Measurements from ENCODE around the gene FLNB. TPM values are rescaled to one million over a fixed set of nuclear protein-coding genes. Genes with fewer than 3 reads are reported as not detected.

The FLNB gene
- total RNA-seq, 4 donors from 2014 or later, result 60.2 to 138 (median 96.2) TPM

- Histone ChIP-seq H3K4me1 (peaks cover 16 to 100% (median 40%) of the 10 kb centered on the region in 3 donors), H3K36me3 (no peaks in the 10 kb centered on the region), H3K27me3 (no peaks in the 10 kb centered on the region), H3K4me3 (no peak overlapping the region), H3K27ac (peak overlapping the region; percentile 63 to 86 (median 76)), H3K9me3 (no peaks in the 10 kb centered on the region)
- ATAC-seq, result no peak
- WGBS, 2 donors (ENCODE audit: low coverage in 1 of 2), result 28 to 30% methylated on average over 3 to 5 of the region's 12 CpGs
- TF ChIP-seq POLR2A (IDR thresholded peaks at IDR 0.05) (no peak), CTCF (IDR thresholded peaks at IDR 0.05) (no peak), POLR2AphosphoS5 (IDR thresholded peaks at IDR 0.05) (peak; percentile 9)
Observed at GRCh38 chr3:58063022-58063815, 55.0 kb downstream of the FLNB start.

- TF ChIP-seq EP300 (IDR thresholded peaks at IDR 0.05) (no peak), CTCF (IDR thresholded peaks at IDR 0.05) (no peak), POLR2AphosphoS5 (IDR thresholded peaks at IDR 0.05) (no peak), POLR2A (IDR thresholded peaks at IDR 0.05) (no peak)
- peaks cover under 1 to 100% (median 37%) of the 10 kb centered on the region in 3 donors for H3K4me1 ChIP-seq
- WGBS, 2 donors (ENCODE audit: low coverage in 1 of 2), result 92 to 100% methylated on average over 1 to 8 of the region's 10 CpGs
Observed at GRCh38 chr3:58064923-58065638, 56.9 kb downstream of the FLNB start.

GRCh38 chr3:58065700-58066167 lies 57.5 kb downstream of the FLNB start:
- Histone ChIP-seq H3K27me3 (no peaks in the 10 kb centered on the region), H3K36me3 (no peaks in the 10 kb centered on the region), H3K4me3 (no peak overlapping the region), H3K4me1 (peaks cover 0 to 100% (median 38%) of the 10 kb centered on the region in 3 donors), H3K27ac (peak overlapping the region; percentile 25 to 86 (median 82)), H3K9me3 (no peaks in the 10 kb centered on the region)
- ATAC-seq, result no peak
- WGBS, 2 donors (ENCODE audit: low coverage in 1 of 2), result 37 to 62% methylated on average over 3 to 4 of the region's 6 CpGs
- TF ChIP-seq CTCF (IDR thresholded peaks at IDR 0.05) (no peak), EP300 (IDR thresholded peaks at IDR 0.05) (no peak), POLR2AphosphoS5 (IDR thresholded peaks at IDR 0.05) (no peak)

More at GRCh38 chr3:58064923-58065638, 56.9 kb downstream of the FLNB start:
- Histone ChIP-seq H3K27ac (peak overlapping the region; percentile 25 to 86 (median 82)), H3K27me3 (no peaks in the 10 kb centered on the region), H3K36me3 (no peaks in the 10 kb centered on the region), H3K9me3 (no peaks in the 10 kb centered on the region), H3K4me3 (no peak overlapping the region)
- ATAC-seq, result no peak

- ATAC-seq, result no peak
- no peaks in the 10 kb centered on the region for H3K27me3 ChIP-seq
- H3K27ac ChIP-seq, result peak overlapping the region; percentile 10 to 86 (median 74)
- TF ChIP-seq EP300 (IDR thresholded peaks at IDR 0.05) (no peak), POLR2AphosphoS5 (IDR thresholded peaks at IDR 0.05) (peak; percentile 72)
- no peak overlapping the region for H3K4me3 ChIP-seq
- H3K4me1 ChIP-seq, result peaks cover 0 to 100% (median 38%) of the 10 kb centered on the region in 3 donors
- no peaks in the 10 kb centered on the region for H3K9me3 ChIP-seq
- WGBS, 2 donors (ENCODE audit: low coverage in 1 of 2), result 19% methylated on average over 3 of the region's 3 CpGs
- H3K36me3 ChIP-seq, result no peaks in the 10 kb centered on the region
Observed at GRCh38 chr3:58066842-58067241, 58.6 kb downstream of the FLNB start.

- TF ChIP-seq POLR2A (IDR thresholded peaks at IDR 0.05), result no peak
- no peak for TF ChIP-seq POLR2AphosphoS5 (IDR thresholded peaks at IDR 0.05)
- no peak for TF ChIP-seq EP300 (IDR thresholded peaks at IDR 0.05)
- no peak for TF ChIP-seq CTCF (IDR thresholded peaks at IDR 0.05)
- Histone ChIP-seq H3K4me3 (no peak overlapping the region), H3K27ac (peak overlapping the region in 3 of 4 donors; percentile 63 to 86 (median 84)), H3K4me1 (peaks cover 6 to 100% (median 43%) of the 10 kb centered on the region in 3 donors), H3K27me3 (no peaks in the 10 kb centered on the region), H3K9me3 (no peaks in the 10 kb centered on the region), H3K36me3 (no peaks in the 10 kb centered on the region)
- no peak for ATAC-seq
- 80% methylated on average over 2 of the region's 2 CpGs; no CpG with 5 or more reads in 1 of the 2 donors for WGBS, 2 donors (ENCODE audit: low coverage in 1 of 2)
Observed at GRCh38 chr3:58068122-58068809, 60.0 kb downstream of the FLNB start.
